ENCODE results near the gene NRG3.
"Not testable (repeated sequence)": the region's sequence is repeated elsewhere in the genome, so short reads cannot be mapped to it uniquely, and the experiment has no call there.

Gene NRG3

GRCh38 chr10:82294874-82295378, 419.9 kb downstream of the NRG3 start:
- no peak for DNase-seq

GRCh38 chr10:82308641-82309040, 433.6 kb downstream of the NRG3 start:
- DNase-seq = no peak

GRCh38 chr10:82310839-82311238, 435.8 kb downstream of the NRG3 start:
- DNase-seq = no peak

GRCh38 chr10:82313401-82313800, 438.4 kb downstream of the NRG3 start:
- no peak for DNase-seq

GRCh38 chr10:82318534-82318933, 443.5 kb downstream of the NRG3 start:
- DNase-seq = no peak

GRCh38 chr10:82319074-82319473, 444.1 kb downstream of the NRG3 start:
- DNase-seq = no peak

- no peak for DNase-seq
Measured at GRCh38 chr10:82319562-82319961, 444.6 kb downstream of the NRG3 start.

GRCh38 chr10:82321724-82322123, 446.7 kb downstream of the NRG3 start:
- no peak for DNase-seq

GRCh38 chr10:82331716-82332115, 456.7 kb downstream of the NRG3 start:
- no peak for DNase-seq

- no peak for DNase-seq
Measured at GRCh38 chr10:82335831-82336230, 460.8 kb downstream of the NRG3 start.

- DNase-seq = no peak
Measured at GRCh38 chr10:82340166-82340565, 465.2 kb downstream of the NRG3 start.

- DNase-seq = not testable (repeated sequence)
Measured at GRCh38 chr10:82349590-82349989, 474.6 kb downstream of the NRG3 start.

- DNase-seq = no peak
Measured at GRCh38 chr10:82353381-82353780, 478.4 kb downstream of the NRG3 start.

GRCh38 chr10:82358486-82359099, 483.6 kb downstream of the NRG3 start:
- no peak for DNase-seq

- DNase-seq = no peak
Measured at GRCh38 chr10:82361256-82361655, 486.3 kb downstream of the NRG3 start.

- DNase-seq = no peak
Measured at GRCh38 chr10:82377608-82378007, 502.6 kb downstream of the NRG3 start.

- DNase-seq = no peak
Measured at GRCh38 chr10:82378146-82378545, 503.2 kb downstream of the NRG3 start.

GRCh38 chr10:82383350-82383749, 508.4 kb downstream of the NRG3 start:
- DNase-seq = no peak

- DNase-seq = no peak
Measured at GRCh38 chr10:82390866-82391658, 516.1 kb downstream of the NRG3 start.

- no peak for DNase-seq
Measured at GRCh38 chr10:82391971-82392370, 517.0 kb downstream of the NRG3 start.

- DNase-seq = no peak
Measured at GRCh38 chr10:82392533-82392932, 517.5 kb downstream of the NRG3 start.

- no peak for DNase-seq
Measured at GRCh38 chr10:82394122-82394521, 519.1 kb downstream of the NRG3 start.

GRCh38 chr10:82394987-82395386, 520.0 kb downstream of the NRG3 start:
- no peak for DNase-seq

GRCh38 chr10:82396886-82397285, 521.9 kb downstream of the NRG3 start:
- no peak for DNase-seq

Measured in stimulated activated CD4-positive, alpha-beta T cell treated with anti-CD3 and anti-CD28 coated beads, Interleukin-4, amount 100 ng/mL, for 24 hours (primary cell).